DND-41 (cell line): Measurements from ENCODE around the gene KCNJ11.

Source experiments
- CTCF ChIP-seq: IDR thresholded peaks from 2 replicates; pipeline ENCODE4 v1.5.1; 2012; ENCODE audit warnings: borderline replicate concordance, low read length, moderate library complexity, mild to moderate bottlenecking; ENCODE audit not compliant: poor library complexity, severe bottlenecking; ENCODE audit errors: extremely low read depth
- EZH2 ChIP-seq: IDR thresholded peaks from 3 replicates; pipeline ENCODE4 v1.6.1; 2012; ENCODE audit warnings: borderline replicate concordance, low read depth, mild to moderate bottlenecking, moderate library complexity, low read length, inconsistent platforms; ENCODE audit not compliant: severe bottlenecking

- TF ChIP-seq CTCF (no peak), EZH2 (no peak)
Observed at GRCh38 chr11:17378655-17379054, 9.8 kb downstream of the KCNJ11 start.
